HG03378 (cell line): ENCODE measurements around the gene PGRMC2.

ENCODE experiments used
- ATAC-seq: cut with Tn5 transposase; IDR thresholded peaks from one replicate; pipeline ENCODE4 v1.9.1; 2021; ENCODE audit warnings: mild to moderate bottlenecking, moderate library complexity; ENCODE audit not compliant: unreplicated experiment

PGRMC2 gene

GRCh38 chr4:128299848-128300247 is 12.2 kb upstream of the PGRMC2 start:
- ATAC-seq: no peak

- ATAC-seq: no peak
These were observed 11.2 kb upstream of the PGRMC2 start for GRCh38 chr4:128298852-128299251.

GRCh38 chr4:128298146-128298758 is 10.6 kb upstream of the PGRMC2 start:
- no peak for ATAC-seq

- ATAC-seq: no peak
These were observed 7.6 kb upstream of the PGRMC2 start for GRCh38 chr4:128295255-128295654.

GRCh38 chr4:128294464-128294863 is 6.9 kb upstream of the PGRMC2 start:
- ATAC-seq: no peak

- ATAC-seq: no peak
These were observed 4.7 kb upstream of the PGRMC2 start for GRCh38 chr4:128292349-128292748.

GRCh38 chr4:128291096-128291495 is 3.5 kb upstream of the PGRMC2 start:
- ATAC-seq: no peak

- no peak for ATAC-seq
These were observed 2.9 kb upstream of the PGRMC2 start for GRCh38 chr4:128290526-128290925.

- ATAC-seq: no peak
These were observed 2.0 kb upstream of the PGRMC2 start for GRCh38 chr4:128289523-128290158.

GRCh38 chr4:128288689-128289106 is 1.1 kb upstream of the PGRMC2 start:
- ATAC-seq: no peak

GRCh38 chr4:128287871-128288688 is 467 bp upstream of the PGRMC2 start:
- ATAC-seq: peak; percentile 84

- peak; percentile 22 for ATAC-seq
These were observed 1.0 kb downstream of the PGRMC2 start for GRCh38 chr4:128286474-128287058.

GRCh38 chr4:128285085-128285997 is 2.3 kb downstream of the PGRMC2 start:
- ATAC-seq: no peak

GRCh38 chr4:128284317-128284716 is 3.3 kb downstream of the PGRMC2 start:
- ATAC-seq: no peak

- no peak for ATAC-seq
These were observed 4.5 kb downstream of the PGRMC2 start for GRCh38 chr4:128283071-128283470.

- ATAC-seq: no peak
These were observed 5.1 kb downstream of the PGRMC2 start for GRCh38 chr4:128282516-128282915.

- ATAC-seq: no peak
These were observed 6.3 kb downstream of the PGRMC2 start for GRCh38 chr4:128281354-128281753.

GRCh38 chr4:128279624-128280225 is 7.9 kb downstream of the PGRMC2 start:
- no peak for ATAC-seq

- ATAC-seq: no peak
These were observed 9.8 kb downstream of the PGRMC2 start for GRCh38 chr4:128277856-128278255.

- ATAC-seq: no peak
These were observed 12.3 kb downstream of the PGRMC2 start for GRCh38 chr4:128275346-128275745.
